SU-DHL-6 (cell line): ENCODE measurements around the gene U2AF1L4.

Experiments
- H2AFZ ChIP-seq: fragments of 200-600 bp; sonication (generic); 2 replicates; pipeline ENCODE4 v1.6.1; 2014; ENCODE audit warnings: low read depth, mild to moderate bottlenecking, moderate library complexity, mixed read lengths, antibody characterized with exemption, low read length; ENCODE audit not compliant: severe bottlenecking
- H3F3A ChIP-seq: fragments of 200-600 bp; shearing (Covaris generic); 2 replicates; pipeline ENCODE4 v1.6.0; 2016; ENCODE audit warnings: antibody characterized with exemption, mild to moderate bottlenecking; ENCODE audit not compliant: insufficient read depth
- H3K27ac ChIP-seq: fragments of 200-600 bp; sonication (generic); 2 replicates; pipeline ENCODE4 v1.5.1; 2016; ENCODE audit warnings: low read depth, mild to moderate bottlenecking, low read length, moderate library complexity, mixed read lengths
- H3K27me3 ChIP-seq: fragments of 200-600 bp; sonication (generic), shearing (Covaris generic); 2 replicates; pipeline ENCODE4 v1.6.0; 2014; ENCODE audit warnings: mild to moderate bottlenecking, low read length
- H3K36me3 ChIP-seq: fragments of 200-600 bp; sonication (generic); 2 replicates; pipeline ENCODE4 v1.6.1; 2014; ENCODE audit warnings: mild to moderate bottlenecking, low read length, mixed read lengths
- H3K4me2 ChIP-seq: fragments of 300-600, 200-600 bp; shearing (Covaris generic), sonication (generic); 2 replicates; pipeline ENCODE4 v1.6.0; 2014; ENCODE audit warnings: low read length, low read depth, mild to moderate bottlenecking; ENCODE audit not compliant: poor library complexity, severe bottlenecking
- H3K4me3 ChIP-seq: fragments of 200-600 bp; sonication (generic); 2 replicates; pipeline ENCODE4 v1.5.1; 2014; ENCODE audit warnings: antibody characterized with exemption, low read length, mild to moderate bottlenecking, mixed read lengths; ENCODE audit not compliant: insufficient read depth, poor library complexity, severe bottlenecking
- H3K79me2 ChIP-seq: fragments of 200-600 bp; sonication (generic); 2 replicates; pipeline ENCODE4 v1.6.1; 2014; ENCODE audit warnings: mild to moderate bottlenecking, low read length, moderate library complexity; ENCODE audit not compliant: insufficient read depth
- H3K9ac ChIP-seq: fragments of 200-600 bp; sonication (generic); 2 replicates; pipeline ENCODE4 v1.7.0; 2014; ENCODE audit warnings: mild to moderate bottlenecking, low read length
- H3K9me2 ChIP-seq: fragments of 200-600 bp; sonication (generic); replicated peaks from 2 replicates; pipeline ENCODE4 v1.6.1; 2014; ENCODE audit warnings: low read length; ENCODE audit not compliant: insufficient read depth
- H3K9me3 ChIP-seq: fragments of 200-600 bp; sonication (generic); 2 replicates; pipeline ENCODE4 v1.6.1; 2014; ENCODE audit warnings: low read length, mixed read lengths; ENCODE audit not compliant: insufficient read depth
- H4K20me1 ChIP-seq: fragments of 200-600 bp; sonication (generic); 2 replicates; pipeline ENCODE4 v1.6.1; 2014; ENCODE audit warnings: low read depth, mild to moderate bottlenecking, antibody characterized with exemption, low read length, moderate library complexity, mixed read lengths
- CTCF ChIP-seq: fragments of 200-600 bp; sonication (generic); IDR thresholded peaks from one replicate; pipeline ENCODE4 v1.5.1; 2017; ENCODE audit warnings: antibody characterized with exemption, mild to moderate bottlenecking, low read length, moderate library complexity; ENCODE audit not compliant: insufficient read depth, poor library complexity, severe bottlenecking
- EZH2phosphoT487 ChIP-seq: fragments of 200-600 bp; sonication (generic), shearing (Covaris generic); conservative IDR thresholded peaks from 2 replicates; pipeline ENCODE4 v1.6.1; 2018; ENCODE audit warnings: mild to moderate bottlenecking, antibody characterized with exemption, low read length, moderate library complexity, mixed read lengths

U2AF1L4 gene

GRCh38 chr19:35787227-35787799 is 42.1 kb upstream of the U2AF1L4 start:
- H3K4me2 ChIP-seq = no peak overlapping the region
- H3K27me3 ChIP-seq = no peaks in the 10 kb centered on the region
- H3F3A ChIP-seq = no peaks in the 10 kb centered on the region
- no peaks in the 10 kb centered on the region for H3K36me3 ChIP-seq
- no peak overlapping the region for H2AFZ ChIP-seq
- H3K9me3 ChIP-seq = no peaks in the 10 kb centered on the region
- H3K27ac ChIP-seq = no peak overlapping the region
- no peak overlapping the region for H3K4me3 ChIP-seq
- H3K9ac ChIP-seq = no peak overlapping the region
- TF ChIP-seq CTCF (no peak), EZH2phosphoT487 (no peak)
- no peaks in the 10 kb centered on the region for H3K79me2 ChIP-seq
- no peaks in the 10 kb centered on the region for H3K9me2 ChIP-seq
- no peaks in the 10 kb centered on the region for H4K20me1 ChIP-seq

DNA sequence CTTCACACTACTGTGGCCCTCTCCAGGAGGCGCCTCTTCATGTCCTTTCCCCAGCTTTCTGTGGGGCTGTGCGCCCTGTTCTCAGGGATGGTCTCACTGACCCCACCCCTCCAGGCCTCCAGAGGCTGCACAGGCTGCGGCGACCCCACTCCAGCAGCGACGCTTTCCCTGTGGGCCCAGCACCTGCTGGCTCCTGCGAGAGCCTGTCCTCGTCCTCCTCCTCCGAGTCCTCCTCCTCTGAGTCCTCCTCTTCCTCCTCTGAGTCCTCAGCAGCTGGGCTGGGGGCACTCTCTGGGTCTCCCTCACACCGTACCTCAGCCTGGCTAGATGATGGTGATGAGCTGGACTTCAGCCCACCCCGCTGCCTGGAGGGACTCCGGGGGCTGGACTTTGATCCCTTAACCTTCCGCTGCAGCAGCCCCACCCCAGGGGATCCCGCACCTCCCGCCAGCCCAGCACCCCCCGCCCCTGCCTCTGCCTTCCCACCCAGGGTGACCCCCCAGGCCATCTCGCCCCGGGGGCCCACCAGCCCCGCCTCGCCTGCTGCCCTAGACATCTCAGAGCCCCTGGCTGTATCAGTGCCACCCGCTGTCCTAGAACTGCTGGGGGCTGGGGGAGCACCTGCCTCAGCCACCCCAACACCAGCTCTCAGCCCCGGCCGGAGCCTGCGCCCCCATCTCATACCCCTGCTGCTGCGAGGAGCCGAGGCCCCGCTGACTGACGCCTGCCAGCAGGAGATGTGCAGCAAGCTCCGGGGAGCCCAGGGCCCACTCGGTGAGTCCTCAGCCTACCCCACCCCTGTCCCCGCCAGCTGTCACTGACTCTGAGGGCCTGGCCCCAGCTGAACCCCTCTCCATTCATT is 41.3 kb upstream of the U2AF1L4 start:
- Histone ChIP-seq H3K27ac (no peak overlapping the region), H3K79me2 (no peaks in the 10 kb centered on the region), H3K9ac (no peak overlapping the region), H3K4me2 (no peak overlapping the region), H4K20me1 (no peaks in the 10 kb centered on the region), H3K9me3 (no peaks in the 10 kb centered on the region), H3K4me3 (no peak overlapping the region), H3K36me3 (no peaks in the 10 kb centered on the region), H3K27me3 (no peaks in the 10 kb centered on the region), H3K9me2 (no peaks in the 10 kb centered on the region), H2AFZ (no peak overlapping the region), H3F3A (no peaks in the 10 kb centered on the region)
- TF ChIP-seq CTCF (no peak), EZH2phosphoT487 (no peak)

DNA sequence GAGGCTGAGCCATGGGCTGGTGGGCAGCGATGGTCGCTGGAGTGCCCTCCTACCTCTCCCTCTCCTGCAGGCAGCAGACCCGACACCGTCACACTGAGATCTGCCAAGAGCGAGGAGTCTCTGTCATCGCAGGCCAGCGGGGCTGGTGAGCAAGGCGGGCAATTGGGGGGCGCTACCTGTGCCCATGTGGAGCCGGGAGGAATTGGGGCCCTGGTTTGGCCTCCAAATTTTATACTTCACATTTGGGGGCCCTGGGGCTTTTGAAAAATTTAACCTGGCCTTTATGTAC is 40.1 kb upstream of the U2AF1L4 start:
- Histone ChIP-seq H3K36me3 (no peaks in the 10 kb centered on the region), H4K20me1 (no peaks in the 10 kb centered on the region), H3K79me2 (no peaks in the 10 kb centered on the region), H3K27me3 (no peaks in the 10 kb centered on the region), H3K4me3 (no peak overlapping the region), H3K4me2 (no peak overlapping the region), H3K27ac (no peak overlapping the region), H3K9me3 (no peaks in the 10 kb centered on the region), H3K9me2 (no peaks in the 10 kb centered on the region), H3K9ac (no peak overlapping the region), H2AFZ (no peak overlapping the region), H3F3A (no peaks in the 10 kb centered on the region)
- TF ChIP-seq CTCF (no peak), EZH2phosphoT487 (no peak)
